Stimulated activated effector memory CD8-positive, alpha-beta T cell treated with anti-CD3 and anti-CD28 coated beads, Interleukin-12 subunit alpha, Interleukin-12 subunit beta, amount 100 ng/mL, for 72 hours (primary cell): ENCODE results near the gene TTC6.

ENCODE experiments used
- ATAC-seq: fragments of 150-1000 bp; cut with Tn5 transposase; 2 replicates; pipeline ENCODE4 v1.10.0; 2021
- DNase-seq, 2 donors: peaks; one replicate each; pipeline ENCODE4 v3.0.0; 2021 to 2022; ENCODE audit warnings: low spot score in 2 of 2
- H3K27ac Mint-ChIP-seq: one replicate; pipeline ENCODE4 v1.8.0; 2022; ENCODE audit warnings: mild to moderate bottlenecking, mixed read lengths
- H3K36me3 Mint-ChIP-seq: one replicate; pipeline ENCODE4 v1.8.0; 2022; ENCODE audit warnings: mild to moderate bottlenecking, mixed read lengths
- H3K4me1 Mint-ChIP-seq: one replicate; pipeline ENCODE4 v1.8.0; 2022; ENCODE audit warnings: mixed read lengths
- H3K4me3 Mint-ChIP-seq: one replicate; pipeline ENCODE4 v1.8.0; 2022; ENCODE audit warnings: mild to moderate bottlenecking, mixed read lengths
- H3K9me3 Mint-ChIP-seq: one replicate; pipeline ENCODE4 v1.8.0; 2022; ENCODE audit warnings: mixed read lengths

TTC6 gene

DNA sequence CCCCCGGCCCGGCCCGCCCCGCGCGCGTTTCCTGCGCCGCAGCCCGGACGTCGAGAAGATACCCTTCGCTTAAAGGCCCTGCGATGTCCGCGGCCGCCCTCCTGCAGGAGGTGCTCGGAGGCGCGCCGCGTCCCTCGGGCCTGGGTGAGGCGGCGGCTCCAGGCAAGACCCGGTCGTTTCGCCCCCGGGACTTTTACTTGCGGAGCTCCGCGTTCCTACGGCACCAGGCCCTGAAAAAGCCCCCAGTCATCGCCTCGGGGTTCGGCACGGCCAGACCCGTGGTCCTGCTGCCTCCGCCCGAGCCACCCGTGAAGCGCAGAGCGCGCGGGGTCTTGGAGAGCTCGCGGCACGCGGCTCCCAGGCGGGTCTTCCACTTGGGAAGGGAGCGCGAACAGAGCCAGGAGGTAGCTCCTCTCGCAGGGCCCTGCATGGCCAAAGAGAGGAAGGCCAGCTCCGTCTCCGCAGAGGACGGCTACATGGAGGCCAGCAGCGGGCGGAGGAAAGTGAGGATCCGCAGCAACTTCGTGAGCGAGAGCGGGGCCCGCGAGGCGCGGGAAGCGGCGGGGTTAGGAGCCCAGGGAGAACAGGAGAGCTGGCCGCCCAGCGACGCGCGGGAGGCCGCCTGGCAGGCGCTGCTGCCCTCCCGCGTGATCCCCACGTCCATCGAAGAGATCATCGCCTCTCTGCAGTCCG is 26.9 kb downstream of the TTC6 start:
- H3K36me3 Mint-ChIP-seq: no peaks in the 10 kb centered on the region
- no peak overlapping the region for H3K27ac Mint-ChIP-seq
- H3K4me1 Mint-ChIP-seq: no peaks in the 10 kb centered on the region
- H3K9me3 Mint-ChIP-seq: peaks cover 5% of the 10 kb centered on the region
- ATAC-seq: no peak
- no peak overlapping the region for H3K4me3 Mint-ChIP-seq
- DNase-seq: no peak

DNA sequence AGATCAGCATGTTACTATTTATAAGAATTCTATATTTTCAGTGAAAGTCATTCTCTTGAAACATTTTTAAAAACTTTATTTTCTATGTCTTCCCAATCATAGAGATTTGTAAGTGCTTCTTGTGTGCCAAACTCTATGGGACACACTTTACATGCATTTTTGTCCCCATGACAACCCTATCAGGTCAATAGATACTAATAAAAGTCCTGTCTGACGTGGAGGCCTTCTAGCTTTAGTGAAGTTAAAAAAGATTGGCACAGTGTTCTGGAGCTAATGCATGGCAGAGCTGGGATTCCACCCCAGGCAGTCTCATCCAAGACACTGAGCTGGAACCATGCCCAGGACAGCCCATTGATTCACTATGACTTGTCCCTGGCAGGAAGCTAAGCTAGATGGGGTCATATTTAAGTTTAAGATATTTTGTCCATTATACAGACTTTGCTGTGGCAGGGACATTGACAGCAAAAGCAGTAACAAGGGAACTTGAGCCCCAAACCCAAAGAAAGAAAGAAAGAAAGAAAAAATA is 28.1 kb downstream of the TTC6 start:
- ATAC-seq: no peak
- Mint-ChIP-seq H3K9me3 (peaks cover 5% of the 10 kb centered on the region), H3K27ac (no peak overlapping the region), H3K36me3 (no peaks in the 10 kb centered on the region), H3K4me1 (no peaks in the 10 kb centered on the region), H3K4me3 (no peak overlapping the region)
- DNase-seq: no peak

DNA sequence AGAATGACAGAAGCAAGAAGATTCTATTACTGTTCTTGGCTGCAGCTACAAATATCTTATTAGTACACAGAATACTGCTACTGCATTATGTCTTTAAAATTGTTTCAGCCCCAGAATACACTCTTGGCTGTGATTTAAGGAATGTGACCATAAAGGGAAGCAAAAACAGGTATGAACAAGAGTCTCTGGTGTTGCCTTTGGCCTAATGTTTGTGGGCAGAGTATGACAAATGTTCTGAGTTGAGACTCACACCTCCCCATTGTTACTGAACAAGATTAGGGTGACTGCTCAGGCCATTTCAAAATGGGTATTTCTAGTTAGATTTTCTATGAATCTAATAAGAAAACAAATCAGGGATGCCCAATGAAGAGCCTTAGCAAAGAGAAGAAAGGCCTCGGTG is 28.5 kb downstream of the TTC6 start:
- ATAC-seq (no peak), DNase-seq (no peak)
- Mint-ChIP-seq H3K9me3 (peaks cover 5% of the 10 kb centered on the region), H3K36me3 (no peaks in the 10 kb centered on the region), H3K4me3 (no peak overlapping the region), H3K27ac (no peak overlapping the region), H3K4me1 (no peaks in the 10 kb centered on the region)

DNA sequence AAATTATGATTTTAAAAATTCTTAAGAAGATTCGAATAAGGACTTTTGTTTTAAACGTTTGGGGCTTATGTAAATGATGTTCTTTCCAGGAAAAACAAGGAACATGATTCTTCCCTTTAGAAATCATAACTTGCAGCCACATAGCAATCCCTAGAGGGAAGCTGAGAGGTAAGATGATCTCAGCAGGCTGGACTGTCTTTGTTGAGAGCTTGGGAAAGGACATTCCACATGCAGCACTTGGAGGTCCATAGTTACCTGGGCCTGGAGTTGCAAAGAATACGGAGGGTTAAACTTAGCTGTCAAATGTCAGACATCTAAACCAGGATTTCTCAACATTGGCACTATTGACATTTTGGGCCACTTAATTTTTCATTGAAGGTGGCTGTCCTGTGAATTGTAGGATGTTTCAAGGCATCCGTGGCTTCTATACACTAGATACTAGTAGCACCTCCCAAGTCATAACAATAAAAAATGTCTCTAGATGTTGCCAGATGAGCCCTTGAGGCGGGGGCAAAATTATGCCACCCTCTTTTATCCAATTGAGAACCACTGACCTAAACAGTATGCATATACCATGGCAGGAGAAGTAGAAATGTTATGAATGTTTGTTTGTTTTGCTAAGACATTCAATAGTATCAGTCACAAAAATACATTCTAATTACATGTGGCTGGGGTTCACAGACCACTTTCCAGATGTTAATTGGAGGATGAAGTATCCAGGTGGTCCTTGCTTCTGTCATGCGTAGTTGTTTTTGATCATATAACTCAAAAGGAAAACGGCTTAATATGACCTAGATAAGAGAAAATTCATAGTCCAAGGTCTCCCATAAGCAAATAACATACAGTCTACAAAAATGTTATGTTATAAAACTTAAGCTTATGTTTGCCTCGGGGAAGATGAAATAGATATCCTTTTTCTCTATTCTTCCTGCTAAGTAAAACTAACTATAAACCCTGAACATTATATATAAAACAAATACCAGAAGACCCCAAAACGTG is 30.5 kb downstream of the TTC6 start:
- DNase-seq: no peak
- no peaks in the 10 kb centered on the region for H3K4me1 Mint-ChIP-seq
- no peak overlapping the region for H3K4me3 Mint-ChIP-seq
- no peak overlapping the region for H3K27ac Mint-ChIP-seq
- H3K36me3 Mint-ChIP-seq: no peaks in the 10 kb centered on the region
- no peak for ATAC-seq
- peaks cover 8% of the 10 kb centered on the region for H3K9me3 Mint-ChIP-seq

DNA sequence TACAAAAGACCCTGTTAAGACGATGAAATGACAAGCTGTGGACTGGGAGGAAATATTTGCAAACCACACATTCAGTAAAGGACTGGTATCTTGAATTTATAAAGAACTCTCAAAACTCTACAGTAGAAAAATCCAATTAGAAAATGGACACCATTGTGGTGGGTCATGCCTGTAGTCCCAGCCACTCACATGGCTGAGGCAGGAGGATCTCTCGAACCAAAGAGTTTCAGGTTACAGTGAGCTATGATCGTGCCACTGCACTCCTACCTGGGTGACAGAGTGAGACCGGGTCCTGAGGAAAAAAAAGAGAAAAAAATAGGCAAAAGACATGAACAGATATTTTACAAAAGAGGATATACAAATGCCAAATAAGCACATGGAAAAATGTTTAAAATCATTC is 41.9 kb downstream of the TTC6 start:
- H3K9me3 Mint-ChIP-seq: peaks cover 12% of the 10 kb centered on the region
- no peak overlapping the region for H3K4me3 Mint-ChIP-seq
- no peak overlapping the region for H3K27ac Mint-ChIP-seq
- H3K4me1 Mint-ChIP-seq: no peaks in the 10 kb centered on the region
- H3K36me3 Mint-ChIP-seq: no peaks in the 10 kb centered on the region
- ATAC-seq: no peak
- DNase-seq: no peak

GRCh38 chr14:37638599-37638998 is 43.2 kb downstream of the TTC6 start:
- DNase-seq: no peak
- peaks cover 12% of the 10 kb centered on the region for H3K9me3 Mint-ChIP-seq
- no peak overlapping the region for H3K4me3 Mint-ChIP-seq
- no peaks in the 10 kb centered on the region for H3K4me1 Mint-ChIP-seq
- no peaks in the 10 kb centered on the region for H3K36me3 Mint-ChIP-seq
- no peak for ATAC-seq
- H3K27ac Mint-ChIP-seq: no peak overlapping the region

GRCh38 chr14:37641117-37641516 is 45.7 kb downstream of the TTC6 start:
- H3K4me3 Mint-ChIP-seq: no peak overlapping the region
- H3K27ac Mint-ChIP-seq: no peak overlapping the region
- no peaks in the 10 kb centered on the region for H3K4me1 Mint-ChIP-seq
- DNase-seq (no peak), ATAC-seq (no peak)
- H3K9me3 Mint-ChIP-seq: peaks cover 7% of the 10 kb centered on the region
- H3K36me3 Mint-ChIP-seq: no peaks in the 10 kb centered on the region

- no peak for DNase-seq
Observed at GRCh38 chr14:37642125-37642524, 46.7 kb downstream of the TTC6 start.

DNA sequence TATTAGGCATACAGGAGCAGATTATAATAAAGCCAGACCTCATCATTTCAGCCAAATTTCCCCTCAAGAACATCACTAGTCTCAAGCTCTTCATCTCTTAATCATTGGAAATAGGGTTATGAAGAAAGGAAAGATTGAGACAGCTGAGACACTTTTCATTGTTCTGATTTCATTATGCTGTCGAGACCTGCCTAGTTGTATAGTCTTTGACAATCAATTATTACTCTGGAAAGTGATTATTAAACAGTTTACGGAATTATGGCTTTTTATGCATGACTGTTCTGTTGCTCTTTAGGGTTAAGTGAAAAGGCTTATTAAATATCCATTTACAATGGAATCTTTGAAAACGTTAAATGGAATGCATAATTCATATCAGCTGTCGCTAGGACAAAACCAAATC is 48.3 kb downstream of the TTC6 start:
- no peaks in the 10 kb centered on the region for H3K4me1 Mint-ChIP-seq
- no peaks in the 10 kb centered on the region for H3K36me3 Mint-ChIP-seq
- no peak for DNase-seq
- peaks cover 5% of the 10 kb centered on the region for H3K9me3 Mint-ChIP-seq
- no peak overlapping the region for H3K4me3 Mint-ChIP-seq
- H3K27ac Mint-ChIP-seq: no peak overlapping the region
- no peak for ATAC-seq

More at GRCh38 chr14:37642125-37642524, 46.7 kb downstream of the TTC6 start:
- Mint-ChIP-seq H3K4me3 (no peak overlapping the region), H3K27ac (no peak overlapping the region), H3K36me3 (no peaks in the 10 kb centered on the region), H3K4me1 (no peaks in the 10 kb centered on the region), H3K9me3 (peaks cover 5% of the 10 kb centered on the region)
- ATAC-seq: no peak
